Natural killer cell (primary cell): ENCODE results near the gene MYDGF. TPM values are rescaled to one million over a fixed set of nuclear protein-coding genes. Genes with fewer than 3 reads are reported as not detected.

Experiments used
- ATAC-seq, 3 donors: fragments of 150-1000 bp in 2 of 3; fragments of 200-7000 bp in 1 of 3; cut with Tn5 transposase; 1 replicate in 1 of 3; 2 replicates in 2 of 3; pipeline ENCODE4 v1.10.0; 2021; ENCODE audit warnings: mild to moderate bottlenecking in 2 of 3, moderate library complexity in 2 of 3
- DNase-seq, 2 donors: peaks; one replicate each; pipeline versions ENCODE4 v3.0.0 to v3.0.0-alpha.2; 2013 to 2021; ENCODE audit warnings: mixed read lengths in 1 of 2
- H3K27ac ChIP-seq: one replicate; pipeline ENCODE4 v1.5.1; 2013; ENCODE audit warnings: mild to moderate bottlenecking, low read length
- H3K27me3 ChIP-seq: one replicate; pipeline ENCODE4 v1.6.1; 2013; ENCODE audit warnings: low read length; ENCODE audit not compliant: control insufficient read depth, insufficient read depth
- H3K36me3 ChIP-seq: one replicate; pipeline ENCODE4 v1.6.1; 2013; ENCODE audit warnings: low read length; ENCODE audit not compliant: control insufficient read depth, insufficient read depth
- H3K4me1 ChIP-seq: one replicate; pipeline ENCODE4 v1.6.1; 2013; ENCODE audit warnings: low read length; ENCODE audit not compliant: control insufficient read depth, insufficient read depth
- H3K4me3 ChIP-seq: one replicate; pipeline ENCODE4 v1.5.1; 2013; ENCODE audit warnings: low read length
- H3K9me3 ChIP-seq: one replicate; pipeline ENCODE4 v1.6.1; 2013; ENCODE audit warnings: low read length; ENCODE audit not compliant: control insufficient read depth, insufficient read depth
- H3K27ac Mint-ChIP-seq, 2 donors: one replicate each; pipeline ENCODE4 v1.8.0; 2022; ENCODE audit warnings: mild to moderate bottlenecking in 2 of 2, mixed read lengths in 2 of 2, moderate library complexity in 1 of 2
- H3K27me3 Mint-ChIP-seq, 2 donors: one replicate each; pipeline ENCODE4 v1.8.0; 2022; ENCODE audit warnings: low read depth in 2 of 2, mixed read lengths in 2 of 2
- H3K36me3 Mint-ChIP-seq: one replicate; pipeline ENCODE4 v1.8.0; 2022; ENCODE audit warnings: mixed read lengths
- H3K4me1 Mint-ChIP-seq, 2 donors: one replicate each; pipeline ENCODE4 v1.8.0; 2022; ENCODE audit warnings: mixed read lengths in 2 of 2
- H3K4me3 Mint-ChIP-seq: one replicate; pipeline ENCODE4 v1.8.0; 2022; ENCODE audit warnings: mild to moderate bottlenecking, moderate library complexity, mixed read lengths
- H3K9me3 Mint-ChIP-seq, 2 donors: one replicate each; pipeline ENCODE4 v1.8.0; 2022; ENCODE audit warnings: mixed read lengths in 2 of 2
- CTCF ChIP-seq: fragments of 200-600 bp; IDR thresholded peaks from one replicate; pipeline ENCODE4 v1.8.0; 2022; ENCODE audit warnings: antibody characterized with exemption
- WGBS: methylation state at CpG from one replicate; pipeline ENCODE4 v1.1.7; 2013; ENCODE audit warnings: missing lambda C conversion rate; ENCODE audit not compliant: insufficient coverage; 5-methylcytosine and 5-hydroxymethylcytosine counted together
- intact Hi-C: fragments of 100-400 bp; cut with micrococcal nuclease; formaldehyde crosslinking; loops from one replicate; pipeline ENCODE4 v1.14.2; 2022
- total RNA-seq, 4 donors: library from RNA; stranded (reverse); fragments of 120-200 nt in 1 of 4; gene quantifications; one replicate each; pipeline versions ENCODE4 v1.2.3 to v1.2.4, GENCODE V29; 2013 to 2022

The MYDGF gene
- total RNA-seq, 3 donors from 2014 or later (not counting 1 experiment from before 2014, with no cell fraction given): 36.9 to 41.8 (median 37.2) TPM

GRCh38 chr19:4650159-4650558 is 20.0 kb downstream of the MYDGF start:
- H3K9me3 ChIP-seq: no peaks in the 10 kb centered on the region
- H3K4me1 ChIP-seq: peaks cover 26% of the 10 kb centered on the region
- WGBS: 98% methylated on average over 2 of the region's 2 CpGs
- no peak for ATAC-seq
- DNase-seq: no peak
- no peak overlapping the region for H3K4me3 Mint-ChIP-seq
- no peak for TF ChIP-seq CTCF
- H3K27ac Mint-ChIP-seq: no peak overlapping the region
- no peaks in the 10 kb centered on the region for H3K27me3 ChIP-seq
- no peaks in the 10 kb centered on the region for H3K27me3 Mint-ChIP-seq
- H3K36me3 Mint-ChIP-seq: no peaks in the 10 kb centered on the region
- intact Hi-C loops: no loop called here
- H3K27ac ChIP-seq: no peak overlapping the region
- no peak overlapping the region for H3K4me3 ChIP-seq
- H3K4me1 Mint-ChIP-seq: peaks cover 0 to 7% of the 10 kb centered on the region in 2 donors
- H3K9me3 Mint-ChIP-seq: no peaks in the 10 kb centered on the region
- peaks cover 9% of the 10 kb centered on the region for H3K36me3 ChIP-seq

- no peaks in the 10 kb centered on the region for H3K27me3 Mint-ChIP-seq
- Histone ChIP-seq H3K9me3 (no peaks in the 10 kb centered on the region), H3K4me3 (no peak overlapping the region), H3K27me3 (no peaks in the 10 kb centered on the region), H3K4me1 (peaks cover 26% of the 10 kb centered on the region), H3K36me3 (peaks cover 7% of the 10 kb centered on the region), H3K27ac (no peak overlapping the region)
- H3K36me3 Mint-ChIP-seq: no peaks in the 10 kb centered on the region
- intact Hi-C loops: no loop called here
- 87% methylated on average over 19 of the region's 19 CpGs for WGBS
- no peak overlapping the region for H3K27ac Mint-ChIP-seq
- H3K9me3 Mint-ChIP-seq: no peaks in the 10 kb centered on the region
- TF ChIP-seq CTCF: no peak
- ATAC-seq (no peak), DNase-seq (no peak)
- H3K4me3 Mint-ChIP-seq: no peak overlapping the region
- peaks cover 0 to 7% of the 10 kb centered on the region in 2 donors for H3K4me1 Mint-ChIP-seq
These were observed 20.6 kb downstream of the MYDGF start for GRCh38 chr19:4649392-4650047.

DNA sequence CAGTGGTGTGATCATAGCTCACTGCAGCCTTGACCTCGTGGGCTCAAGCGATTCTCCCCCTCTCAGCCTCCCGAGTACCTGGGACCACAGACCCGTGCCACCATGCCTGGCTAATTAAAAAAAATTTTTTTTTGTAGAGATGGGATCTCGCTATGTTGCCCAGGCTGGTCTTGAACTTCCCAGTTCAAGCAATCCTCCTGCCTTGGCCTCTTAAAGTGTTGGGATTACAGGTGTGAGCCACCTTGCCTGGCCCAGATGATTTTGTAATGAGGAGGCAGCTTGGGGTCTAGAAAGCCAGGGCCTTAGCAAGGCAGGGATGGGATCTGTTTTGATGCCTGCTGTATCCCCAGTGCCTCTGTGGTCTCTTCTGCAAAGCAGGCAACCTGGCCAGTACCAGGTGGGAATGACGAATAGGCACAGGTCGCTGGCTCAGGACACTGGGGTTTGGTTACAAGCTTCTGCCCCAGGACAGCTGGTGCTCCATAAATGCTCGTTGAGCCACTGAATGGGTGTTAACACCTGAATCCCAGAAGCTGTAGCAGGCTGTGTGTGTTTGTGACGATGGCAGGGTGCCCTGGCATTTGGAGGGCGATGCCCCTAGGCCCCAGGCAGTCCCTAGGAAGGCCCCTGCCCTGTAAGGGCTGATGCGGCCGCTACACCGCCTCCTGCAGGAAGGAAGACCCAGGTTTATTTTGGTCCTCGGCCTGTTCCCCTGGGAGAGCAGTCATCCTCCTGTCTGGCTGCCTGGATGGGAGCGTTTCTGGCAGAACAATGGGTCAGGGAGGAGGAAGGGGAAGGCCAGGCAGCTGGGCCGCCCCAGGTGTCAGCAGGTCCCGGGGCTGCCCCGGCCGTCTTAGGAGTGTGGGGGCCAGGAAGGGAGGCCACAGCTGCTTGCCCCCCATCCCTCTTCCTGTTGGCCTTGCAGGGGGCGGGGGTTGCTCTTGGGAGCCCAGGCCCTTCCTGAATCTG is 22.2 kb downstream of the MYDGF start:
- Mint-ChIP-seq H3K36me3 (no peaks in the 10 kb centered on the region), H3K9me3 (no peaks in the 10 kb centered on the region), H3K27me3 (no peaks in the 10 kb centered on the region), H3K27ac (no peak overlapping the region), H3K4me1 (peaks cover 0 to 7% of the 10 kb centered on the region in 2 donors), H3K4me3 (no peak overlapping the region)
- WGBS: 61% methylated on average over 18 of the region's 20 CpGs
- H3K27ac ChIP-seq: no peak overlapping the region
- peaks cover 26% of the 10 kb centered on the region for H3K4me1 ChIP-seq
- no peaks in the 10 kb centered on the region for H3K9me3 ChIP-seq
- H3K27me3 ChIP-seq: no peaks in the 10 kb centered on the region
- peaks cover 4% of the 10 kb centered on the region for H3K36me3 ChIP-seq
- DNase-seq (no peak), ATAC-seq (no peak)
- intact Hi-C loops: no loop called here
- no peak for TF ChIP-seq CTCF
- no peak overlapping the region for H3K4me3 ChIP-seq
